H1 (cell line): Measurements from ENCODE around the gene MAGEA12. TPM values are rescaled to one million over a fixed set of nuclear protein-coding genes. Genes with fewer than 3 reads are reported as not detected.

Experiments
- NANOG ChIP-seq: IDR thresholded peaks from 2 replicates; pipeline ENCODE4 v1.6.1; 2011; ENCODE audit warnings: low read length, low read depth, mild to moderate bottlenecking, inconsistent platforms; ENCODE audit not compliant: insufficient read depth, poor library complexity, severe bottlenecking
- polyA plus RNA-seq, 7 experiments: library from polyadenylated mRNA; depleted of rRNA in 3 of 7; stranded (reverse) in 5 of 7; unstranded in 2 of 7; fragments of >200 nt in 5 of 7; fragments of 200-250 nt in 2 of 7; gene quantifications; 1 replicate in 5 of 7; 2 replicates in 1 of 7; 4 replicates in 1 of 7; pipeline versions ENCODE4 v1.2.1 to v1.2.3, GENCODE V29; 2011 to 2013; ENCODE audit warnings: missing spikeins in 2 of 7, mixed read lengths in 2 of 7
- total RNA-seq: library from RNA; stranded (reverse); fragmentation: NEBNext Ultra II Directional; extraction: Animal tissue kit (Norgen Biotek cat#: 25700); gene quantifications from 2 replicates; pipeline ENCODE4 v1.2.1, GENCODE V29; 2021
- TF ChIP-seq, protein P1 (sequence below): fragments of 300-600 bp; sonication (generic); IDR thresholded peaks from 2 replicates; pipeline ENCODE4 v1.7.1; 2012; ENCODE audit warnings: low read length, moderate library complexity, mild to moderate bottlenecking, inconsistent platforms; ENCODE audit not compliant: insufficient replicate concordance

Gene MAGEA12
- total and polyA plus RNA-seq, 2 of the 8 experiments (the other 6 are each of a cell fraction or from before 2014, with no cell fraction given) = not detected

DNA sequence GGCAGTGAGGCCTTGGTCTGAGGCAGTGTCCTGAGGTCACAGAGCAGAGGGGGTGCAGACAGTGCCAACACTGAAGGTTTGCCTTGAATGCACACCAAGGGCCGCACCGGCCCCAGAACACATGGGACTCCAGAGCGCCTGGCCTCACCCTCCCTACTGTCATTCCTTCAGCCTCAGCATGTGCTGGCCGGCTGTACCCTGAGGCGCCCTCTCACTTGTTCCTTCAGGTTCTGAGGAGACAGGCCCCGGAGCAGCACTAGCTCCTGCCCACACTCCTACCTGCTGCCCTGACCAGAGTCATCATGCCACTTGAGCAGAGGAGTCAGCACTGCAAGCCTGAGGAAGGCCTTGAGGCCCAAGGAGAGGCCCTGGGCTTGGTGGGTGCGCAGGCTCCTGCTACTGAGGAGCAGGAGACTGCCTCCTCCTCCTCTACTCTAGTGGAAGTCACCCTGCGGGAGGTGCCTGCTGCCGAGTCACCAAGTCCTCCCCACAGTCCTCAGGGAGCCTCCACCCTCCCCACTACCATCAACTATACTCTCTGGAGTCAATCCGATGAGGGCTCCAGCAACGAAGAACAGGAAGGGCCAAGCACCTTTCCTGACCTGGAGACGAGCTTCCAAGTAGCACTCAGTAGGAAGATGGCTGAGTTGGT is 2.4 kb downstream of the MAGEA12 start (continued):
- TF ChIP-seq, protein P1, sequence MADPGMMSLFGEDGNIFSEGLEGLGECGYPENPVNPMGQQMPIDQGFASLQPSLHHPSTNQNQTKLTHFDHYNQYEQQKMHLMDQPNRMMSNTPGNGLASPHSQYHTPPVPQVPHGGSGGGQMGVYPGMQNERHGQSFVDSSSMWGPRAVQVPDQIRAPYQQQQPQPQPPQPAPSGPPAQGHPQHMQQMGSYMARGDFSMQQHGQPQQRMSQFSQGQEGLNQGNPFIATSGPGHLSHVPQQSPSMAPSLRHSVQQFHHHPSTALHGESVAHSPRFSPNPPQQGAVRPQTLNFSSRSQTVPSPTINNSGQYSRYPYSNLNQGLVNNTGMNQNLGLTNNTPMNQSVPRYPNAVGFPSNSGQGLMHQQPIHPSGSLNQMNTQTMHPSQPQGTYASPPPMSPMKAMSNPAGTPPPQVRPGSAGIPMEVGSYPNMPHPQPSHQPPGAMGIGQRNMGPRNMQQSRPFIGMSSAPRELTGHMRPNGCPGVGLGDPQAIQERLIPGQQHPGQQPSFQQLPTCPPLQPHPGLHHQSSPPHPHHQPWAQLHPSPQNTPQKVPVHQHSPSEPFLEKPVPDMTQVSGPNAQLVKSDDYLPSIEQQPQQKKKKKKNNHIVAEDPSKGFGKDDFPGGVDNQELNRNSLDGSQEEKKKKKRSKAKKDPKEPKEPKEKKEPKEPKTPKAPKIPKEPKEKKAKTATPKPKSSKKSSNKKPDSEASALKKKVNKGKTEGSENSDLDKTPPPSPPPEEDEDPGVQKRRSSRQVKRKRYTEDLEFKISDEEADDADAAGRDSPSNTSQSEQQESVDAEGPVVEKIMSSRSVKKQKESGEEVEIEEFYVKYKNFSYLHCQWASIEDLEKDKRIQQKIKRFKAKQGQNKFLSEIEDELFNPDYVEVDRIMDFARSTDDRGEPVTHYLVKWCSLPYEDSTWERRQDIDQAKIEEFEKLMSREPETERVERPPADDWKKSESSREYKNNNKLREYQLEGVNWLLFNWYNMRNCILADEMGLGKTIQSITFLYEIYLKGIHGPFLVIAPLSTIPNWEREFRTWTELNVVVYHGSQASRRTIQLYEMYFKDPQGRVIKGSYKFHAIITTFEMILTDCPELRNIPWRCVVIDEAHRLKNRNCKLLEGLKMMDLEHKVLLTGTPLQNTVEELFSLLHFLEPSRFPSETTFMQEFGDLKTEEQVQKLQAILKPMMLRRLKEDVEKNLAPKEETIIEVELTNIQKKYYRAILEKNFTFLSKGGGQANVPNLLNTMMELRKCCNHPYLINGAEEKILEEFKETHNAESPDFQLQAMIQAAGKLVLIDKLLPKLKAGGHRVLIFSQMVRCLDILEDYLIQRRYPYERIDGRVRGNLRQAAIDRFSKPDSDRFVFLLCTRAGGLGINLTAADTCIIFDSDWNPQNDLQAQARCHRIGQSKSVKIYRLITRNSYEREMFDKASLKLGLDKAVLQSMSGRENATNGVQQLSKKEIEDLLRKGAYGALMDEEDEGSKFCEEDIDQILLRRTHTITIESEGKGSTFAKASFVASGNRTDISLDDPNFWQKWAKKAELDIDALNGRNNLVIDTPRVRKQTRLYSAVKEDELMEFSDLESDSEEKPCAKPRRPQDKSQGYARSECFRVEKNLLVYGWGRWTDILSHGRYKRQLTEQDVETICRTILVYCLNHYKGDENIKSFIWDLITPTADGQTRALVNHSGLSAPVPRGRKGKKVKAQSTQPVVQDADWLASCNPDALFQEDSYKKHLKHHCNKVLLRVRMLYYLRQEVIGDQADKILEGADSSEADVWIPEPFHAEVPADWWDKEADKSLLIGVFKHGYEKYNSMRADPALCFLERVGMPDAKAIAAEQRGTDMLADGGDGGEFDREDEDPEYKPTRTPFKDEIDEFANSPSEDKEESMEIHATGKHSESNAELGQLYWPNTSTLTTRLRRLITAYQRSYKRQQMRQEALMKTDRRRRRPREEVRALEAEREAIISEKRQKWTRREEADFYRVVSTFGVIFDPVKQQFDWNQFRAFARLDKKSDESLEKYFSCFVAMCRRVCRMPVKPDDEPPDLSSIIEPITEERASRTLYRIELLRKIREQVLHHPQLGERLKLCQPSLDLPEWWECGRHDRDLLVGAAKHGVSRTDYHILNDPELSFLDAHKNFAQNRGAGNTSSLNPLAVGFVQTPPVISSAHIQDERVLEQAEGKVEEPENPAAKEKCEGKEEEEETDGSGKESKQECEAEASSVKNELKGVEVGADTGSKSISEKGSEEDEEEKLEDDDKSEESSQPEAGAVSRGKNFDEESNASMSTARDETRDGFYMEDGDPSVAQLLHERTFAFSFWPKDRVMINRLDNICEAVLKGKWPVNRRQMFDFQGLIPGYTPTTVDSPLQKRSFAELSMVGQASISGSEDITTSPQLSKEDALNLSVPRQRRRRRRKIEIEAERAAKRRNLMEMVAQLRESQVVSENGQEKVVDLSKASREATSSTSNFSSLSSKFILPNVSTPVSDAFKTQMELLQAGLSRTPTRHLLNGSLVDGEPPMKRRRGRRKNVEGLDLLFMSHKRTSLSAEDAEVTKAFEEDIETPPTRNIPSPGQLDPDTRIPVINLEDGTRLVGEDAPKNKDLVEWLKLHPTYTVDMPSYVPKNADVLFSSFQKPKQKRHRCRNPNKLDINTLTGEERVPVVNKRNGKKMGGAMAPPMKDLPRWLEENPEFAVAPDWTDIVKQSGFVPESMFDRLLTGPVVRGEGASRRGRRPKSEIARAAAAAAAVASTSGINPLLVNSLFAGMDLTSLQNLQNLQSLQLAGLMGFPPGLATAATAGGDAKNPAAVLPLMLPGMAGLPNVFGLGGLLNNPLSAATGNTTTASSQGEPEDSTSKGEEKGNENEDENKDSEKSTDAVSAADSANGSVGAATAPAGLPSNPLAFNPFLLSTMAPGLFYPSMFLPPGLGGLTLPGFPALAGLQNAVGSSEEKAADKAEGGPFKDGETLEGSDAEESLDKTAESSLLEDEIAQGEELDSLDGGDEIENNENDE = no peak
- no peak for TF ChIP-seq NANOG
